GM12874 (cell line): ENCODE results near the gene CCDC181.

Experiments used
- CTCF ChIP-seq: IDR thresholded peaks from 2 replicates; pipeline ENCODE4 v1.5.1; 2011; ENCODE audit warnings: low read depth, mild to moderate bottlenecking, control low read depth, low read length, moderate library complexity; ENCODE audit not compliant: insufficient read depth

Gene CCDC181

DNA sequence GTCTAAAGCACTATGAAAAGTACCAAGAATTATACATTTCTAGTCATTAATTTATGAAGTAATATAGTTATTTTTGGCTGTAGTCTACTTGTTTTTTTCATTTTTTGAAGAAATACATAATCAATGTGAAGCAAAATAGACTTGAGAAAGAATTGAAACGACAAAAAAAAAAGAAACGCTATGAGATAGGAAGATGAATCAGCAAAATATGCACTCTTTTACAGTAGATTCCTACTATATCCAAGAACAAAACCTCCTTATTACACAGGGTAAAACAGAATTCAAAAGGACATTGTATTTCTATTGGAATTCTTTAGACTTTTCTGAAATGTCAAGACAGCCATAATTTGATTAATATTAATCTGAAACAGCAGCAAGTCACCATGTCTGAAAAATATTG, 25.6 kb upstream of the CCDC181 start:
- no peak for TF ChIP-seq CTCF

DNA sequence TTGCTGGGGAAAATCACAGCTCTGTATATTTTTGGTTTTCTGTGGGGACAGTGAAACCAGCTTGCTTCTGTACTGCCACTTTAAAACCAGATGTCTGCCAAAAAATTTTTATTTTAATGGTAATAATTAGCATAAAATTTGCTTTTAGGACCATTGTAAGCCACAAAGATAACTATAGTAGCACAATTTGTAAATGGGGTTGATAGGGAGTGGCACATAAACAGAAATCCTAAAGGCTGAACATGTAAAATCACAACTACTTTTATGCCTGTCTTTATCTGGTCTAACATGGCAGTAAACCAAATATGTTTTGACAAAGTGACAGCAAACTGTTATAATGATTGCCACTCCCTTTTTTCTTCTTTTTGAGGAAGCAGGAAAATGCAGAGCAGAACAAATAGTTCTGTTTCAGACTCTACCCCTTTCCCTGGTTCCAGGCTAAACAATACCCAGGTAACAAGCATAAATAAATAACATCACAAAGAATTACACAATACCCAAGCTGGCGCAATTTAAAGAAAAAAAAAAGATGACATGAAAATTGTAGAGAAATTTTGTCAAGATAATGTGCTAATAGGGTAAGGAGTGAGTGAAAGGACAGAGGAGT, 24.0 kb upstream of the CCDC181 start:
- TF ChIP-seq CTCF: no peak

DNA sequence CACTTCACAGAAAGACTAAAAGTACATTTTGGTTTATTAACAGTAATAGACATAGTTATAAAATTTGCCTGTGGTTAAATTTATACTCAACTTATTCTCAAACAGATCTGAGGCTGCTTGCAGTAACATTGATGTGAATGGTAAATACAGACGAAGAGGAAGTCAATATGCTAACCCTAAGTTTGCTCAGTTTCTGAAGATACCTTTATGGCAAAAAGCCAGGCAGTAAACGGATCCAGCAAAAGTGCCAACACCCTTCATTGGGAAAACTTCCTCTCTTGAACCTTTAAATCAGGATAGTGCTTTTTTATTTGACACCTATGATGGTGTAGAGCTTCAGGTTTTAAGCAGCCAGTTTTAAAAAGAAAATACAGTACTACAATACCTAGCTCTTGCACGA, 16.6 kb upstream of the CCDC181 start:
- no peak for TF ChIP-seq CTCF

DNA sequence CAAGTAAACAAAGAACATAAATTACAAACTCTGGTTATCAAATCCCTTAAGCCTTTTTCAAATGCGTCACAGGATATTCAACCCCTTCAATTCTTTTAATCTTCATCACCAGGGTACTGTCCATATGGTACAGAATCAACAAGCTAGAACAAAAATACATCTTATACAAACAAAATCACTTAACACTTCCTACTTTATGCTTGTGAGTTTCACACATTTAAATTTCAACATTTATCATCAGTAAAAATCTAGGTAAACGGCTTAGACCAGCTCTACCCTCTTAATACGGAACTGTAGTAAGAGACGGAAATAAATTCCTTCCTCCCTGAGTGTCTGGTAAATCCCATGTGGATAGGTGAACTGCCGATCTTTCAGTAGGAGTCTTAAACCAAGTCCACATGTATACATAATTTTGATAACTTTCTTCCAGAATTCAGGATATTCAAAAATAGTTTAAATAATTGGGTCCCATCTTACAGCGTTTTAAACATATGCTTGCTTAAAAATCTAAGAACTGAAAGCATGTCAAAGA, 1.0 kb downstream of the CCDC181 start:
- TF ChIP-seq CTCF: no peak

DNA sequence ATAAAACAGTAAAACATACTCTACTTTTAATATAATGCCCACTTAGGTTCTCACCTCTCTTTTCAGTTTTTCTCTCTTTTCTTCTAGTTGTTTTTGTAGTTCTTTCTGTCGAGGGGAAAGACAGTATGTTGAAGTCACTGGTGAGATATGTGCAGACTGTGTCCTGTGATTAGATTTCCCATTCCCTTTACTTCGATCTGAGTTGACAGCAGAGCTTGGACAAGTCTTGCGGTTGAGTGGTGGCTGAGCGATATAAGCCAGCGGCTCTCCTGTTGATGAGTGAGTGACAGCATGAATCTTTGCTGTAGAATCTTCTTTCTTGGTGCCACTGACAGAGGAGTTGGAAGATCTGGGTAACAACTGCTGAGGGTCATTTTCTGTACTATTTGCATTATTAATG, 6.0 kb downstream of the CCDC181 start:
- no peak for TF ChIP-seq CTCF

DNA sequence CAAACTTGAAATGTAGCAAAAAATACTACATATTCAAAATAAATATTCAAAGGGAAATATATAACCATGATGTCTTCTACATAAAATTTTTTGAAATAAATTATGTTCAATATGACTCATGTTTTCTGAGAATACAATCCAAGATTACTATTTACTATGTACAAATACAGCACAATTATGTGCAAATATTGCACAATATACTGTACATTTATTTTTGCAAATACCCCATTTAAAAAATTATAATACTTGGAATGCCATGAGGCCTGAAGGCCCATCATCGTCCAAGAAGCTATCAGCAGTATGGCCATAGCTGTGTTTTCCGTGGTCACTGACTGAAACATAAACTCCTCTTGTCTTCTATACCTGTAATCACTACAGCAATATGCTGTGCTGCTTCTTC, 12.3 kb downstream of the CCDC181 start:
- TF ChIP-seq CTCF: no peak

GRCh38 chr1:169395955-169396354, 31.3 kb downstream of the CCDC181 start:
- no peak for TF ChIP-seq CTCF
